ENCODE results near the gene KCNQ1.

Gene KCNQ1

GRCh38 chr11:2651826-2652271 is 207.0 kb downstream of the KCNQ1 start:
- DNase-seq (ENCODE audit: insufficient read length, low spot score) (no peak), FAIRE-seq (no peak)
- no peak for TF ChIP-seq TAF1 (IDR thresholded peaks at IDR 0.05; ENCODE audit: low read depth, low read length)
- TF ChIP-seq POLR2A (IDR thresholded peaks at IDR 0.05; ENCODE audit: low read depth, low read length) = no peak
- no peak for TF ChIP-seq POU2F2 (IDR thresholded peaks at IDR 0.05; ENCODE audit: low read depth, low read length)

DNA sequence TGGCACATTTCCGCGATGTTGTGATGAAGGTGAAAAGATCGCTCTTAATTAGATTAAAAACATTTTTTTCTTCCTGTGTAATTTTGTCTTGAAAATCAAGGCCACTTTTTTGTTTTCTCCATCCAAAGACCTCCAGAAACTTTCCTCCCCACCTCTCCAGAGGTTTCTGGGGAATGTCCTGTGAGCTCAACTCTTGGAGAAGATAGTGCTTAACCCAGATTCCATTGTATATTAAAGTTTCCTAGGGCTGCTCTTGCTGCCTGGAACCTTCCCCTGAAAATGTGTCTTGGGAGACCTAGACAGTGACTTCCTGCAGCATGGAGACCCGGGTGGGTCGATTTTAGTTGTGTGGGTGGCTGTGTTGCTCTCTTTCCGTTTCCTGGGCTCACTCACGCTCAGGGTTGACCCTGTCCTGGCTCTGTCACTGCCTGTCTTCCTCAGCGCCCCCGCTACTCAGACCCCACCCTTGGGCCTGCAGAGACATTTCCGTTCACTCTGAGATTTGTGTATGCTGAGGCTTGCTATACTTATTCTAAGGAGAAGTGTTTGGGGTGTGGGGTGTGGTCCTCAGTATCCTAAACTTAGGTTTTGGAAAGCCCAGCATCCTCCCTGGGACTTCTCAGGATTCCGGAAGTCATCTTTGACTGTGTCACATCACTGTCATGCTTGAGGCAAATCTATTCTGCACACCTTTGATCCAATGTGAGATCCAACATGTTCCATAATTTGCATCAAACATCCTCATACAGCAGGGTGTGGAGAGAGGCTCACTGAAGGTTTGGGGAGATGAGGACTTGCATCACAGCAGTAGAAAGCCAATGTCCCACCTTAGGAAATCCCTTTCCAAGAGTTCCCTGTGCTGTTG is 207.8 kb downstream of the KCNQ1 start:
- DNase-seq (ENCODE audit: insufficient read length, low spot score) (no peak), FAIRE-seq (no peak)
- no peak for TF ChIP-seq POLR2AphosphoS5 (IDR thresholded peaks at IDR 0.05; ENCODE audit: low read depth, low read length)
- no peak for TF ChIP-seq SPI1 (IDR thresholded peaks at IDR 0.05; ENCODE audit: low read depth, low read length)
- TF ChIP-seq TAF1 (IDR thresholded peaks at IDR 0.05; ENCODE audit: low read depth, low read length) = no peak
- TF ChIP-seq PAX5 (IDR thresholded peaks at IDR 0.05; ENCODE audit: insufficient read depth, low read length, severe bottlenecking) = no peak
- no peak for TF ChIP-seq POLR2A (IDR thresholded peaks at IDR 0.05; ENCODE audit: low read depth, low read length)
- TF ChIP-seq POU2F2 (IDR thresholded peaks at IDR 0.05; ENCODE audit: low read depth, low read length) = no peak

GRCh38 chr11:2653198-2653551 is 208.4 kb downstream of the KCNQ1 start:
- FAIRE-seq = no peak
- no peak for DNase-seq (ENCODE audit: insufficient read length, low spot score)
- no peak for TF ChIP-seq TAF1 (IDR thresholded peaks at IDR 0.05; ENCODE audit: low read depth, low read length)
- no peak for TF ChIP-seq POU2F2 (IDR thresholded peaks at IDR 0.05; ENCODE audit: low read depth, low read length)
- TF ChIP-seq PAX5 (IDR thresholded peaks at IDR 0.05; ENCODE audit: insufficient read depth, low read length, severe bottlenecking) = no peak
- no peak for TF ChIP-seq POLR2A (IDR thresholded peaks at IDR 0.05; ENCODE audit: low read depth, low read length)
- no peak for TF ChIP-seq SPI1 (IDR thresholded peaks at IDR 0.05; ENCODE audit: low read depth, low read length)
- no peak for TF ChIP-seq POLR2AphosphoS5 (IDR thresholded peaks at IDR 0.05; ENCODE audit: low read depth, low read length)

DNA sequence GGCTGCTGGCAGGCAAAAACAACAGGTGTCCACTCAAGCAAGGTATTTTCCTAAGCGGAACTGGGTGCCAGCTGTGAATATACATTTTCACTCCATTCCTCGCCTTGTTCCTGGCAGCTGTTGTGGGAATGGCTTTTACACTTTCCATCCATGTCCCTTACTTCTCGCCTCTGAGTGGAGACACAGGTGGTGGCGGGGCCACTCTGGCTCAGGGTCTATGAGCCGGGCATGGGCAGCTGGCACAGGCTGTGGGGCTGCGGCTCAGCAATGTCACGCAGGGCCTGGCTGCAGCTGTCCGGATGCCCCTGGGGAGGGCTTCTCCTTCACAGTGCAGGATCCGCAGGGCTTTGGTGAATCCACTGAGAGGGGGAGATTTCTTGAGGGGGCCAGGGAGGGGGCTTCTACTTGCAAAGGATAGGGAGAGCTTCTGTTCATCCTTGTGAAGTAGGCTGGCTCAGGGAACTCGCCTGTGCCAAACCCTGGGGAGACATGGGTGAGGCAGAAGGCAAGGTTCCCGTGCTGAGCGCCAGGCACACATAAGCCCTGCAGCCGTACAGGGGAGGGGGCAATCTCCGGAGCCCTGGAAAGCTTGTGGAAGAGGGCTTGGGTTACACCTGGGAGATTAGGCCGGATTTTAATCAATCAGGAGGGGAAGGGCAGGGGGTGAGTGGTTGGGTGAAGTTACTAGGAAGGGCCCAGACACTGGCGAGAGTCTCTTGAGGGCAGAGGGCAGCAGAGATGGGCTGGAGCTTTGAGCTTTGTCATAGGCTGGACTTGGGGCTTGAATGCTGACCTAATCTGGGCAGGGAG is 209.3 kb downstream of the KCNQ1 start:
- DNase-seq (ENCODE audit: insufficient read length, low spot score) (no peak), FAIRE-seq (no peak)
- no peak for TF ChIP-seq TAF1 (IDR thresholded peaks at IDR 0.05; ENCODE audit: low read depth, low read length)
- TF ChIP-seq POLR2AphosphoS5 (IDR thresholded peaks at IDR 0.05; ENCODE audit: low read depth, low read length) = no peak
- TF ChIP-seq PAX5 (IDR thresholded peaks at IDR 0.05; ENCODE audit: insufficient read depth, low read length, severe bottlenecking) = no peak
- TF ChIP-seq SPI1 (IDR thresholded peaks at IDR 0.05; ENCODE audit: low read depth, low read length) = no peak
- no peak for TF ChIP-seq POU2F2 (IDR thresholded peaks at IDR 0.05; ENCODE audit: low read depth, low read length)
- no peak for TF ChIP-seq POLR2A (IDR thresholded peaks at IDR 0.05; ENCODE audit: low read depth, low read length)

DNA sequence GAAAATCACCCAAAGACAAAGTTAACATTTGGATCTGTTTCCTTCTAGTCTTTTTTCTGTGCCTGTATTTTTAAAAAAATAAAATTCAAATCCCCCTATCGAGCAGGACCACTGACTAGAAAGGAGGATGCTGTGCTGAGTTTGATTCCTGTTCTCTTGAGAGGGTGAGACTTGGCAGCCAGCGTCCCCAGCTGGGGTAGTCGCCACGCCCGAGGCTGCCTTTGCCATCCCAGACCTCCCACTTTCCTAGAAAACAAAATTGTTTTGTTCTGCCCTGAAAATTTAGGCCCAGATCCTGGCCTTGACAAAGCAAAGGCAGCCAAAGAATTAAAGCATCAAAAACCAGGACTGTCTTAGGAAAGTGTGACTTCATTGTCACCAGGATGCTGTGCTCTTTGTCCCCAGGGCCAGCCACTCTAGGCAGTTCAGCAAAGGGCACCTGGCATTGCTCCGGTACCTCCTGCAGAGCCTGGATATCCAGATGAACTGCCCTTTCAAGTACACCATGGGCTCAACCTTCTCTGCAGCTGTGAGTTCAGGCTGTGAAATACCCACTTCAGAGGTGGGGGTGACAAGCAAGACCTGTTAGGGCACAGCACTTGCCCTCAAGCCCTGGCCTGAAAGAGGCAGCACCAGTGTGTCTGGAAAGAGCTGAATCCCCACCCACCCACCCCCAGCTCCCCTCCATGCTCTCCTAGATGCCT is 210.4 kb downstream of the KCNQ1 start:
- TF ChIP-seq TAF1 (IDR thresholded peaks at IDR 0.05; ENCODE audit: low read depth, low read length) (no peak), SPI1 (IDR thresholded peaks at IDR 0.05; ENCODE audit: low read depth, low read length) (no peak), POU2F2 (IDR thresholded peaks at IDR 0.05; ENCODE audit: low read depth, low read length) (no peak), POLR2AphosphoS5 (IDR thresholded peaks at IDR 0.05; ENCODE audit: low read depth, low read length) (no peak), POLR2A (IDR thresholded peaks at IDR 0.05; ENCODE audit: low read depth, low read length) (no peak), PAX5 (IDR thresholded peaks at IDR 0.05; ENCODE audit: insufficient read depth, low read length, severe bottlenecking) (no peak)
- DNase-seq (ENCODE audit: insufficient read length, low spot score) (no peak), FAIRE-seq (no peak)

GRCh38 chr11:2655834-2656622 is 211.2 kb downstream of the KCNQ1 start:
- FAIRE-seq (no peak), DNase-seq (ENCODE audit: insufficient read length, low spot score) (no peak)
- TF ChIP-seq TAF1 (IDR thresholded peaks at IDR 0.05; ENCODE audit: low read depth, low read length) (no peak), POU2F2 (IDR thresholded peaks at IDR 0.05; ENCODE audit: low read depth, low read length) (no peak), POLR2AphosphoS5 (IDR thresholded peaks at IDR 0.05; ENCODE audit: low read depth, low read length) (no peak), PAX5 (IDR thresholded peaks at IDR 0.05; ENCODE audit: insufficient read depth, low read length, severe bottlenecking) (no peak), POLR2A (IDR thresholded peaks at IDR 0.05; ENCODE audit: low read depth, low read length) (no peak), SPI1 (IDR thresholded peaks at IDR 0.05; ENCODE audit: low read depth, low read length) (no peak)

- DNase-seq (ENCODE audit: insufficient read length, low spot score) = no peak
- FAIRE-seq = no peak
Measured at GRCh38 chr11:2656859-2657258, 212.1 kb downstream of the KCNQ1 start.

GRCh38 chr11:2657697-2658284 is 213.0 kb downstream of the KCNQ1 start:
- DNase-seq (ENCODE audit: insufficient read length, low spot score) (no peak), FAIRE-seq (no peak)
- no peak for TF ChIP-seq POLR2AphosphoS5 (IDR thresholded peaks at IDR 0.05; ENCODE audit: low read depth, low read length)

More at GRCh38 chr11:2656859-2657258, 212.1 kb downstream of the KCNQ1 start:
- TF ChIP-seq SPI1 (IDR thresholded peaks at IDR 0.05; ENCODE audit: low read depth, low read length) (no peak), POLR2A (IDR thresholded peaks at IDR 0.05; ENCODE audit: low read depth, low read length) (no peak), PAX5 (IDR thresholded peaks at IDR 0.05; ENCODE audit: insufficient read depth, low read length, severe bottlenecking) (no peak), POU2F2 (IDR thresholded peaks at IDR 0.05; ENCODE audit: low read depth, low read length) (no peak), TAF1 (IDR thresholded peaks at IDR 0.05; ENCODE audit: low read depth, low read length) (no peak), POLR2AphosphoS5 (IDR thresholded peaks at IDR 0.05; ENCODE audit: low read depth, low read length) (no peak)

Measured in GM12891 (cell line).